ENCODE data around the gene CBX2.

Gene CBX2

GRCh38 chr17:79779084-79779529, 1.2 kb downstream of the CBX2 start:
- no peak for DNase-seq (ENCODE audit: low read depth)
- H3K4me3 ChIP-seq (ENCODE audit: low read depth, low read length): peak overlapping the region; percentile 78
- TF ChIP-seq CTCF (IDR thresholded peaks at IDR 0.05; ENCODE audit: control insufficient read depth, extremely low read depth, insufficient read depth): no peak

GRCh38 chr17:79779661-79780365, 1.9 kb downstream of the CBX2 start:
- H3K4me3 ChIP-seq (ENCODE audit: low read depth, low read length): peak overlapping the region; percentile 78
- DNase-seq (ENCODE audit: low read depth): no peak
- TF ChIP-seq CTCF (IDR thresholded peaks at IDR 0.05; ENCODE audit: control insufficient read depth, extremely low read depth, insufficient read depth): no peak

GRCh38 chr17:79781012-79781650, 3.2 kb downstream of the CBX2 start:
- DNase-seq (ENCODE audit: low read depth): no peak
- no peak overlapping the region for H3K4me3 ChIP-seq (ENCODE audit: low read depth, low read length)
- TF ChIP-seq CTCF (IDR thresholded peaks at IDR 0.05; ENCODE audit: control insufficient read depth, extremely low read depth, insufficient read depth): no peak

GRCh38 chr17:79781736-79782575, 4.0 kb downstream of the CBX2 start:
- DNase-seq (ENCODE audit: low read depth): no peak
- TF ChIP-seq CTCF (IDR thresholded peaks at IDR 0.05; ENCODE audit: control insufficient read depth, extremely low read depth, insufficient read depth): no peak
- H3K4me3 ChIP-seq (ENCODE audit: low read depth, low read length): no peak overlapping the region

GRCh38 chr17:79783891-79784290, 5.9 kb downstream of the CBX2 start:
- H3K4me3 ChIP-seq (ENCODE audit: low read depth, low read length): no peak overlapping the region
- no peak for DNase-seq (ENCODE audit: low read depth)
- no peak for TF ChIP-seq CTCF (IDR thresholded peaks at IDR 0.05; ENCODE audit: control insufficient read depth, extremely low read depth, insufficient read depth)

- TF ChIP-seq CTCF (IDR thresholded peaks at IDR 0.05; ENCODE audit: control insufficient read depth, extremely low read depth, insufficient read depth): no peak
- no peak for DNase-seq (ENCODE audit: low read depth)
- H3K4me3 ChIP-seq (ENCODE audit: low read depth, low read length): no peak overlapping the region
Observed at GRCh38 chr17:79784353-79785016, 6.5 kb downstream of the CBX2 start.

Measured in LNCaP clone FGC (cell line).